B cell (primary cell): ENCODE measurements around the gene PELI2. TPM values are rescaled to one million over a fixed set of nuclear protein-coding genes. Genes with fewer than 3 reads are reported as not detected.

Source experiments
- ATAC-seq: fragments of 200-7000 bp; cut with Tn5 transposase; one replicate; pipeline ENCODE4 v1.10.0; 2021; ENCODE audit warnings: low read depth, mild to moderate bottlenecking, moderate number of reproducible peaks, moderate library complexity
- CTCF ChIA-PET: fragments of 350-600 bp; sonication (Branson Sonifier 250); formaldehyde crosslinking; loops from one replicate; lab custom pipeline; 2021; ENCODE audit warnings: antibody characterized with exemption, inconsistent platforms; lab: Charles Lee
- POLR2A ChIA-PET: fragments of 350-600 bp; sonication (Branson Sonifier 250); formaldehyde crosslinking; loops from one replicate; lab custom pipeline; 2021; ENCODE audit warnings: antibody characterized with exemption; lab: Charles Lee
- DNase-seq: peaks from one replicate; pipeline ENCODE4 v3.0.0; 2013
- H2AFZ ChIP-seq: 2 replicates; pipeline ENCODE4 v1.6.1; 2012; ENCODE audit warnings: mild to moderate bottlenecking, low read depth, low read length; ENCODE audit not compliant: insufficient read depth, poor library complexity, severe bottlenecking
- H3K27ac ChIP-seq, 2 donors: 1 replicate in 1 of 2; 2 replicates in 1 of 2; pipeline ENCODE4 v1.5.1; 2012 to 2013; ENCODE audit warnings: low read length in 2 of 2, mild to moderate bottlenecking in 2 of 2, moderate library complexity in 1 of 2
- H3K27me3 ChIP-seq, 4 experiments: fragments of 200-600 bp in 1 of 4; sonication (generic) in 1 of 4; replicated peaks in 1 of 4; 1 replicate in 2 of 4; 2 replicates in 2 of 4; pipeline versions ENCODE4 v1.6.1 to v1.7.0; 2013 to 2016; ENCODE audit warnings: low read length in 3 of 4, mild to moderate bottlenecking in 2 of 4, mixed read lengths in 1 of 4, moderate library complexity in 1 of 4; ENCODE audit not compliant: insufficient read depth in 4 of 4, control insufficient read depth in 3 of 4; ENCODE audit errors: control extremely low read depth in 1 of 4
- H3K36me3 ChIP-seq, 2 experiments: replicated peaks in 1 of 2; 1 replicate in 1 of 2; 2 replicates in 1 of 2; pipeline versions ENCODE4 v1.6.1 to v1.7.1; 2013; ENCODE audit warnings: low read length in 1 of 2; ENCODE audit not compliant: insufficient read depth in 2 of 2, control insufficient read depth in 1 of 2; ENCODE audit errors: control extremely low read depth in 1 of 2, extremely low read depth in 1 of 2
- H3K4me1 ChIP-seq, 2 donors: fragments of 200-600 bp in 1 of 2; sonication (generic) in 1 of 2; 1 replicate in 1 of 2; 2 replicates in 1 of 2; pipeline versions ENCODE4 v1.5.1 to v1.6.1; 2013 to 2017; ENCODE audit warnings: low read length in 2 of 2; ENCODE audit not compliant: control insufficient read depth in 2 of 2, insufficient read depth in 2 of 2
- H3K4me2 ChIP-seq: replicated peaks from 2 replicates; pipeline ENCODE3; 2012; ENCODE audit warnings: mild to moderate bottlenecking, low read depth, low read length; ENCODE audit not compliant: poor library complexity, severe bottlenecking
- H3K4me3 ChIP-seq, 5 experiments: fragments of 200-600 bp in 1 of 5; sonication (generic) in 1 of 5; 1 replicate in 3 of 5; 2 replicates in 2 of 5; pipeline versions ENCODE4 v1.5.1 to v1.7.0; 2011 to 2016; ENCODE audit warnings: low read length in 4 of 5, mild to moderate bottlenecking in 4 of 5, low read depth in 2 of 5, control low read depth in 1 of 5, moderate library complexity in 1 of 5; ENCODE audit not compliant: insufficient read depth in 1 of 5; ENCODE audit errors: control extremely low read depth in 1 of 5, extremely low read depth in 1 of 5
- H3K79me2 ChIP-seq: fragments of 200-600 bp; sonication (generic); one replicate; pipeline ENCODE4 v1.6.0; 2016; ENCODE audit warnings: low read length; ENCODE audit not compliant: control insufficient read depth, insufficient read depth
- H3K9ac ChIP-seq: fragments of 200-600 bp; sonication (generic); 2 replicates; pipeline ENCODE4 v1.6.1; 2017; ENCODE audit warnings: mild to moderate bottlenecking, low read length, moderate library complexity
- H3K9me3 ChIP-seq, 3 donors: one replicate each; pipeline versions ENCODE4 v1.6.1 to v1.7.1; 2013; ENCODE audit warnings: low read length in 2 of 3; ENCODE audit not compliant: control insufficient read depth in 2 of 3, insufficient read depth in 1 of 3; ENCODE audit errors: control extremely low read depth in 1 of 3
- H4K20me1 ChIP-seq: 2 replicates; pipeline ENCODE4 v1.6.0; 2012; ENCODE audit warnings: mild to moderate bottlenecking, low read length; ENCODE audit not compliant: insufficient read depth, control insufficient read depth, poor library complexity, severe bottlenecking
- H3K27ac Mint-ChIP-seq: one replicate; pipeline ENCODE4 v1.8.0; 2021; ENCODE audit warnings: mixed read lengths
- H3K27me3 Mint-ChIP-seq: one replicate; pipeline ENCODE4 v1.8.0; 2021; ENCODE audit warnings: mixed read lengths
- H3K4me1 Mint-ChIP-seq: one replicate; pipeline ENCODE4 v1.8.0; 2021; ENCODE audit warnings: mixed read lengths
- H3K4me3 Mint-ChIP-seq: one replicate; pipeline ENCODE4 v1.8.0; 2021; ENCODE audit warnings: mixed read lengths
- H3K9me3 Mint-ChIP-seq: one replicate; pipeline ENCODE4 v1.8.0; 2022; ENCODE audit warnings: mixed read lengths; ENCODE audit not compliant: insufficient read depth
- EZH2 ChIP-seq: IDR thresholded peaks from 2 replicates; pipeline ENCODE4 v1.6.1; 2012; ENCODE audit warnings: borderline replicate concordance, low read depth, mild to moderate bottlenecking, moderate library complexity, low read length; ENCODE audit not compliant: insufficient read depth, poor library complexity, severe bottlenecking
- WGBS: methylation state at CpG from one replicate; pipeline ENCODE4 v1.1.5; 2013; ENCODE audit warnings: missing lambda C conversion rate; ENCODE audit not compliant: insufficient coverage; 5-methylcytosine and 5-hydroxymethylcytosine counted together
- intact Hi-C: fragments of 100-400 bp; cut with micrococcal nuclease; formaldehyde crosslinking; loops from one replicate; pipeline ENCODE4 v1.10.0; 2022
- polyA plus RNA-seq: library from polyadenylated mRNA; depleted of rRNA; stranded (reverse); fragments of >200 nt; gene quantifications from 2 replicates; pipeline ENCODE4 v1.2.3, GENCODE V29; 2012
- total RNA-seq, 2 donors: library from RNA; stranded (reverse); fragments of 120-200 nt in 1 of 2; gene quantifications; 1 replicate in 1 of 2; 2 replicates in 1 of 2; pipeline versions ENCODE4 v1.2.3 to v1.2.4, GENCODE V29; 2013 to 2022
- TF ChIP-seq, protein P1 (sequence below): fragments of 200-600 bp; IDR thresholded peaks from one replicate; pipeline ENCODE4 v1.8.0; 2022; ENCODE audit warnings: antibody characterized with exemption, mild to moderate bottlenecking

PELI2 gene
- total and polyA plus RNA-seq, 2 donors (not counting 1 experiment from before 2014, with no cell fraction given) = 5.7 to 13.4 TPM

DNA sequence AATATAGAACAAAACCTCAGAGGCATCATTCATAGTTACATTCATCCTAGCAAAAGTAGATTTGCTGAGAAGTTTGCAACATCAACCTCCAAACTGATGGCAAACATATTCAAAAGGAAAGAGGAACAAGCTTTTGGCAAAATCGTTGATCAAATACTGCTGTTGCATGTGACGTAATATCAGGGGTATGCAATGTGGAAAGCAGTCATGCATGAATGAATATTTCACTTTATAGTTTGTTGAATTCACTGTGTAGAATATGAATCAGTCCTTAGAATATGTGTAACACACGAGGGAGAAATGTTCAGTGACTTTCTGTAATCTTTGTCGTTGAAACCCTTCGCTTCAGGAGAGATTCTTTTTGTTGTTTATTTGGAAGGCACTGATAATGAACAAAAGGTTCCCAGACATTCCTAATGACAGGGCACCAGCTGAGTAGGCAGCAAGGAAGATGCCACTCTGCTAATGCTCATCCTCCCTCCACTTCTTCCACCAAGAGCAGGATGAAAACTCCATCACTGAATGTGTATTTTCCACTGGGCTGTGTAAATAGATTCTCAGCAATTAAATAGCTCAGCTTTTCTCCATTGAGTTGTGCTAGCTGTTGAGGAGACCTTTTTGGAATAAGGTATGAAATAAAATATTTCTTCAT, 126.1 kb downstream of the PELI2 start:
- Histone ChIP-seq H3K4me2 (no peak overlapping the region), H3K27ac (no peak overlapping the region), H4K20me1 (no peaks in the 10 kb centered on the region), H3K4me1 (no peaks in the 10 kb centered on the region), H3K9ac (no peak overlapping the region), H2AFZ (no peak overlapping the region), H3K27me3 (no peaks in the 10 kb centered on the region), H3K4me3 (no peak overlapping the region), H3K9me3 (no peaks in the 10 kb centered on the region), H3K79me2 (no peaks in the 10 kb centered on the region), H3K36me3 (peaks cover 0 to 2% of the 10 kb centered on the region in 2 experiments)
- Mint-ChIP-seq H3K27me3 (no peaks in the 10 kb centered on the region), H3K4me3 (no peak overlapping the region), H3K27ac (no peak overlapping the region), H3K9me3 (no peaks in the 10 kb centered on the region), H3K4me1 (peaks cover 16% of the 10 kb centered on the region)
- no peak for DNase-seq
- intact Hi-C loops = no loop called here
- ATAC-seq = no peak
- TF ChIP-seq, protein P1, sequence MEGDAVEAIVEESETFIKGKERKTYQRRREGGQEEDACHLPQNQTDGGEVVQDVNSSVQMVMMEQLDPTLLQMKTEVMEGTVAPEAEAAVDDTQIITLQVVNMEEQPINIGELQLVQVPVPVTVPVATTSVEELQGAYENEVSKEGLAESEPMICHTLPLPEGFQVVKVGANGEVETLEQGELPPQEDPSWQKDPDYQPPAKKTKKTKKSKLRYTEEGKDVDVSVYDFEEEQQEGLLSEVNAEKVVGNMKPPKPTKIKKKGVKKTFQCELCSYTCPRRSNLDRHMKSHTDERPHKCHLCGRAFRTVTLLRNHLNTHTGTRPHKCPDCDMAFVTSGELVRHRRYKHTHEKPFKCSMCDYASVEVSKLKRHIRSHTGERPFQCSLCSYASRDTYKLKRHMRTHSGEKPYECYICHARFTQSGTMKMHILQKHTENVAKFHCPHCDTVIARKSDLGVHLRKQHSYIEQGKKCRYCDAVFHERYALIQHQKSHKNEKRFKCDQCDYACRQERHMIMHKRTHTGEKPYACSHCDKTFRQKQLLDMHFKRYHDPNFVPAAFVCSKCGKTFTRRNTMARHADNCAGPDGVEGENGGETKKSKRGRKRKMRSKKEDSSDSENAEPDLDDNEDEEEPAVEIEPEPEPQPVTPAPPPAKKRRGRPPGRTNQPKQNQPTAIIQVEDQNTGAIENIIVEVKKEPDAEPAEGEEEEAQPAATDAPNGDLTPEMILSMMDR = no peak
- no peak for TF ChIP-seq EZH2
- POLR2A ChIA-PET = no interaction called here
- 54% methylated on average over 5 of the region's 5 CpGs for WGBS
- CTCF ChIA-PET = interaction anchor here (0.9 kb wide), 1 partner anchor 37 kb away, joined by 3 read pairs; no protein-coding TSS in a partner anchor

DNA sequence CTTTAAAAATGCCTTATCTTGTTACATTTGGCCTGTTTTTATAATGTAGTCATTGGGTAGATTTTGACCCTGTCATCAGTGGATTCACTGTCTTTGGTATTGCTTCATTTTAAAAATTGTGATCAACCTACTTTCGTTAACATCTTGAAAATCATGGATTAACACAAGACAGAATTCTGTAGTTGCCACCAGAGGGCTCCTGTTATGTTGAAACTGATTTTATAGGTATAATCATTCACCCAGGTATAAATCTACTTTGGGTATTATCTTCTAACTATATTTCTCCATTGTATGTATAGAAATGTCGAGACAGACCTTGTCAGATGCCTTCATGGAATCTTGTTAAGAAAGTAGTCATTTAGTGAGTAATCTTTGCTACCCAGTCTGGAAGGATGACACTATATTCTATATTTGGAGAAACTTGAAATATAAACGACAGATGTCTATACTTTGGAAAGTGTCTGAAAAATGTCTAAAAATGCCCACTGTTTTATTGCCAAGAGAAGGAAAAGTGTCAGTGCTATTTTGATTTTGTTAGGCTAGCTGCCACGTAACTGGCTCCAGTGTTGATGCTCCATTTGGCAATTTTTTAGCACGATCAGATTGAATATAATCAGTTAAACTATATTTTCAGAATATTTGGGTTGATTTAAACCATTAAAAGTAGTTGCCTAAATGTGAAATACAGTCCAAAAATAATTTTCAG, 129.4 kb downstream of the PELI2 start:
- Histone ChIP-seq H3K9ac (no peak overlapping the region), H3K9me3 (no peaks in the 10 kb centered on the region), H3K4me3 (no peak overlapping the region), H3K27ac (no peak overlapping the region), H3K36me3 (no peaks in the 10 kb centered on the region), H4K20me1 (no peaks in the 10 kb centered on the region), H3K4me1 (no peaks in the 10 kb centered on the region), H3K79me2 (no peaks in the 10 kb centered on the region), H3K27me3 (no peaks in the 10 kb centered on the region), H2AFZ (no peak overlapping the region), H3K4me2 (no peak overlapping the region)
- no peak for DNase-seq
- H3K4me3 Mint-ChIP-seq = no peak overlapping the region
- intact Hi-C loops = no loop called here
- CTCF ChIA-PET = no interaction called here
- H3K9me3 Mint-ChIP-seq = no peaks in the 10 kb centered on the region
- ATAC-seq = no peak
- H3K27ac Mint-ChIP-seq = no peak overlapping the region
- peaks cover 13% of the 10 kb centered on the region for H3K4me1 Mint-ChIP-seq
- POLR2A ChIA-PET = no interaction called here
- no peaks in the 10 kb centered on the region for H3K27me3 Mint-ChIP-seq
- TF ChIP-seq EZH2 = no peak
- TF ChIP-seq, protein P1 = no peak
- WGBS = 100% methylated on average over 1 of the region's 5 CpGs
